ENCODE results near the gene CEP162. TPM values are rescaled to one million over a fixed set of nuclear protein-coding genes. Genes with fewer than 3 reads are reported as not detected.
"Not testable (repeated sequence)": the region's sequence is repeated elsewhere in the genome, so short reads cannot be mapped to it uniquely, and the experiment has no call there.

CEP162 gene
- total and polyA plus RNA-seq, 2 donors (not counting 1 experiment from before 2014, with no cell fraction given): 3.7 to 7.4 TPM

- DNase-seq (ENCODE audit: low read depth in 2 of 2): no peak
- Histone ChIP-seq H2AFZ (ENCODE audit: low read length) (no peak overlapping the region), H3K4me2 (ENCODE audit: extremely low read depth, insufficient read depth, low read length) (no peak overlapping the region), H3K9me3 (ENCODE audit: control insufficient read depth, insufficient read depth, low read depth, low read length) (no peaks in the 10 kb centered on the region), H3K27me3 (ENCODE audit: control insufficient read depth, insufficient read depth, low read length) (no peaks in the 10 kb centered on the region), H3K27ac (ENCODE audit: insufficient read depth, low read length) (no peak overlapping the region), H3K79me2 (ENCODE audit: control insufficient read depth, insufficient read depth, low read length) (no peaks in the 10 kb centered on the region), H3K36me3 (ENCODE audit: control insufficient read depth, insufficient read depth, low read length) (no peaks in the 10 kb centered on the region), H4K20me1 (ENCODE audit: control insufficient read depth, extremely low read depth, insufficient read depth, low read length) (no peaks in the 10 kb centered on the region), H3K4me1 (ENCODE audit: control insufficient read depth, extremely low read depth, insufficient read depth, low read length) (no peaks in the 10 kb centered on the region), H3K4me3 (replicated peaks in 1 of 4; ENCODE audit: control extremely low read depth in 1 of 4, insufficient read depth in 1 of 4, low read depth in 3 of 4, low read length in 4 of 4) (no peak overlapping the region), H3K9ac (ENCODE audit: insufficient read depth, low read length) (no peak overlapping the region)
- no peak for TF ChIP-seq EZH2 (IDR thresholded peaks at IDR 0.05; ENCODE audit: low read length, missing control alignments)
- TF ChIP-seq CTCF (conservative IDR thresholded peaks at IDR 0.05 in 1 of 2, IDR thresholded peaks at IDR 0.05 in 1 of 2; ENCODE audit: low read depth in 1 of 2, low read length in 2 of 2): no peak
Measured at GRCh38 chr6:84251891-84252539, 24.6 kb upstream of the CEP162 start.

DNA sequence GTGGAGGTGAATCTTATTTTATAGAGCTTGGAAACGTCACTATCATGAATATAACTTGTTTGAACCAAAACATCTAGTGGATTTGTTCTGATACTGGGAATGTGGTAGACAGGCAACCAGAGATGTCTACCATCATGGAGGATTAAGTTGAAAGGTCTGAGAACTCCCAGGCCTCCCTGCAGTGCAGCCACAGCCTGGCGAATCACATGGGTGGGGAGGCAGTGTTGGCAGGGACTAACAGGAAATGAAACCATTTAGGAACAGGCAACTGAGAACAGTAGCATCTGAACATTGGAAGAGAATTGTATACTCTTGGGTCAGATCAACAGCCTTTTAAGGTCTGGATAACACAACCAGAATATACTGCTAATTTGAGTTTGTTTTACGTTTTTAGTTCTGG is 22.3 kb upstream of the CEP162 start:
- Histone ChIP-seq H3K9ac (ENCODE audit: insufficient read depth, low read length) (no peak overlapping the region), H3K79me2 (ENCODE audit: control insufficient read depth, insufficient read depth, low read length) (no peaks in the 10 kb centered on the region), H3K27me3 (ENCODE audit: control insufficient read depth, insufficient read depth, low read length) (no peaks in the 10 kb centered on the region), H3K4me1 (ENCODE audit: control insufficient read depth, extremely low read depth, insufficient read depth, low read length) (no peaks in the 10 kb centered on the region), H3K4me3 (replicated peaks in 1 of 4; ENCODE audit: control extremely low read depth in 1 of 4, insufficient read depth in 1 of 4, low read depth in 3 of 4, low read length in 4 of 4) (no peak overlapping the region), H3K36me3 (ENCODE audit: control insufficient read depth, insufficient read depth, low read length) (no peaks in the 10 kb centered on the region), H3K4me2 (ENCODE audit: extremely low read depth, insufficient read depth, low read length) (no peak overlapping the region), H3K9me3 (ENCODE audit: control insufficient read depth, insufficient read depth, low read depth, low read length) (no peaks in the 10 kb centered on the region), H3K27ac (ENCODE audit: insufficient read depth, low read length) (no peak overlapping the region), H2AFZ (ENCODE audit: low read length) (no peak overlapping the region), H4K20me1 (ENCODE audit: control insufficient read depth, extremely low read depth, insufficient read depth, low read length) (no peaks in the 10 kb centered on the region)
- DNase-seq (ENCODE audit: low read depth in 2 of 2): peak in 1 of 2 donors; percentile 4
- TF ChIP-seq CTCF (conservative IDR thresholded peaks at IDR 0.05 in 1 of 2, IDR thresholded peaks at IDR 0.05 in 1 of 2; ENCODE audit: low read depth in 1 of 2, low read length in 2 of 2): no peak
- TF ChIP-seq EZH2 (IDR thresholded peaks at IDR 0.05; ENCODE audit: low read length, missing control alignments): no peak

GRCh38 chr6:84244416-84245081 is 17.1 kb upstream of the CEP162 start:
- not testable (repeated sequence) for H3K9ac ChIP-seq (ENCODE audit: insufficient read depth, low read length); H3K27ac ChIP-seq (ENCODE audit: insufficient read depth, low read length)

More at GRCh38 chr6:84244416-84245081, 17.1 kb upstream of the CEP162 start:
- not testable (repeated sequence) for H3K4me3 ChIP-seq (replicated peaks in 1 of 4; ENCODE audit: control extremely low read depth in 1 of 4, insufficient read depth in 1 of 4, low read depth in 3 of 4, low read length in 4 of 4); H2AFZ ChIP-seq (ENCODE audit: low read length); H3K4me1 ChIP-seq (ENCODE audit: control insufficient read depth, extremely low read depth, insufficient read depth, low read length); H3K9me3 ChIP-seq (ENCODE audit: control insufficient read depth, insufficient read depth, low read depth, low read length); H3K36me3 ChIP-seq (ENCODE audit: control insufficient read depth, insufficient read depth, low read length); H3K27me3 ChIP-seq (ENCODE audit: control insufficient read depth, insufficient read depth, low read length); DNase-seq (ENCODE audit: low read depth in 2 of 2); H4K20me1 ChIP-seq (ENCODE audit: control insufficient read depth, extremely low read depth, insufficient read depth, low read length); H3K4me2 ChIP-seq (ENCODE audit: extremely low read depth, insufficient read depth, low read length); H3K79me2 ChIP-seq (ENCODE audit: control insufficient read depth, insufficient read depth, low read length)

Measured in fibroblast of lung (primary cell).